Endothelial cell of umbilical vein (primary cell): ENCODE results near the gene ADAMTSL5. TPM values are rescaled to one million over a fixed set of nuclear protein-coding genes. Genes with fewer than 3 reads are reported as not detected.

ENCODE experiments used
- BruUV-seq: library from RNA; stranded (reverse); fragments of 400-500 nt; replicated peaks from 2 replicates; lab custom pipeline; 2021; lab: Mats Ljungman, UMichigan
- CTCF ChIA-PET: fragments of 300-600, 350-600 bp; sonication (Branson Sonifier 250); formaldehyde crosslinking; loops from one replicate; lab custom pipeline; 2021; ENCODE audit warnings: antibody characterized with exemption, inconsistent platforms; lab: Charles Lee
- POLR2A ChIA-PET: fragments of 300-600, 350-600 bp; sonication (Branson Sonifier 250); formaldehyde crosslinking; loops from one replicate; lab custom pipeline; 2021; ENCODE audit warnings: antibody characterized with exemption, inconsistent platforms; lab: Charles Lee
- DNase-seq: peaks from one replicate; pipeline ENCODE4 v3.0.0-alpha.2; 2011; ENCODE audit warnings: low read depth, low spot score
- FAIRE-seq: peaks from 2 replicates; lab custom pipeline; 2011; peaks lifted over from hg19 to GRCh38; lab: Jason Lieb, UNC
- H2AFZ ChIP-seq: 2 replicates; pipeline ENCODE4 v1.6.0; 2012; ENCODE audit warnings: low read depth, low read length, control low read depth, inconsistent platforms
- H3K27ac ChIP-seq: 2 replicates; pipeline ENCODE4 v1.5.1; 2011; ENCODE audit warnings: low read depth, mild to moderate bottlenecking, control low read depth, low read length, moderate library complexity; ENCODE audit not compliant: insufficient read depth
- H3K27me3 ChIP-seq, 2 experiments: 2 replicates each; pipeline versions ENCODE4 v1.6.0 to v1.6.1; 2011; ENCODE audit warnings: low read length in 2 of 2, mixed read lengths in 1 of 2; ENCODE audit not compliant: control insufficient read depth in 2 of 2, insufficient read depth in 2 of 2
- H3K36me3 ChIP-seq, 2 experiments: 2 replicates in 1 of 2; 3 replicates in 1 of 2; pipeline ENCODE4 v1.5.1; 2011; ENCODE audit warnings: low read length in 2 of 2, mild to moderate bottlenecking in 1 of 2, moderate library complexity in 1 of 2; ENCODE audit not compliant: control insufficient read depth in 2 of 2, insufficient read depth in 2 of 2; ENCODE audit errors: extremely low read depth in 1 of 2
- H3K4me1 ChIP-seq: 3 replicates; pipeline ENCODE4 v1.5.1; 2011; ENCODE audit warnings: mild to moderate bottlenecking, low read length; ENCODE audit not compliant: control insufficient read depth, insufficient read depth; ENCODE audit errors: extremely low read depth
- H3K4me2 ChIP-seq: 2 replicates; pipeline ENCODE4 v1.6.1; 2011; ENCODE audit warnings: low read length, control low read depth, mixed read lengths; ENCODE audit not compliant: insufficient read depth
- H3K4me3 ChIP-seq, 3 experiments: fragments of 200-600 bp in 1 of 3; sonication (generic), shearing (Covaris generic) in 1 of 3; replicated peaks in 1 of 3; 2 replicates each; pipeline ENCODE4 v1.5.1; 2011 to 2016; ENCODE audit warnings: control low read depth in 3 of 3, low read length in 3 of 3, mild to moderate bottlenecking in 2 of 3, inconsistent platforms in 1 of 3, low read depth in 1 of 3, moderate library complexity in 1 of 3; ENCODE audit not compliant: insufficient read depth in 1 of 3
- H3K79me2 ChIP-seq: 2 replicates; pipeline ENCODE4 v1.6.0; 2012; ENCODE audit warnings: low read length, inconsistent platforms; ENCODE audit not compliant: control insufficient read depth, insufficient read depth
- H3K9ac ChIP-seq: replicated peaks from 2 replicates; pipeline ENCODE3; 2011; ENCODE audit warnings: low read length, control low read depth; ENCODE audit not compliant: insufficient read depth; ENCODE audit errors: extremely low read depth
- H3K9me1 ChIP-seq: replicated peaks from 3 replicates; pipeline ENCODE4 v1.6.0; 2011; ENCODE audit warnings: mild to moderate bottlenecking, low read length; ENCODE audit not compliant: control insufficient read depth, insufficient read depth; ENCODE audit errors: extremely low read depth
- H3K9me3 ChIP-seq: replicated peaks from 2 replicates; pipeline ENCODE4 v1.5.1; 2012; ENCODE audit warnings: low read length, inconsistent platforms; ENCODE audit not compliant: control insufficient read depth, insufficient read depth
- H4K20me1 ChIP-seq: replicated peaks from 2 replicates; pipeline ENCODE3; 2011; ENCODE audit warnings: mild to moderate bottlenecking, low read length; ENCODE audit not compliant: control insufficient read depth, insufficient read depth; ENCODE audit errors: extremely low read depth
- CTCF ChIP-seq, 2 donors: IDR thresholded peaks; 1 replicate in 1 of 2; 2 replicates in 1 of 2; pipeline ENCODE4 v1.5.1; 2011; ENCODE audit warnings: low read length in 2 of 2, mild to moderate bottlenecking in 2 of 2, moderate library complexity in 2 of 2, control low read depth in 1 of 2, inconsistent platforms in 1 of 2, low read depth in 1 of 2; ENCODE audit not compliant: insufficient read depth in 1 of 2; ENCODE audit errors: extremely low read depth in 1 of 2
- EZH2 ChIP-seq: IDR thresholded peaks from 2 replicates; pipeline ENCODE4 v1.6.1; 2012; ENCODE audit warnings: borderline replicate concordance, low read depth, mild to moderate bottlenecking, moderate library complexity, low read length, inconsistent platforms; ENCODE audit not compliant: severe bottlenecking
- FOS ChIP-seq: IDR thresholded peaks from 2 replicates; pipeline ENCODE4 v1.6.1; 2011; ENCODE audit warnings: mild to moderate bottlenecking, low read length, moderate library complexity, borderline replicate concordance; ENCODE audit not compliant: insufficient read depth
- GATA2 ChIP-seq: IDR thresholded peaks from 2 replicates; pipeline ENCODE4 v1.7.0; 2011; ENCODE audit warnings: low read depth, mild to moderate bottlenecking, moderate library complexity, mixed read lengths, low read length; ENCODE audit not compliant: insufficient read length, insufficient read depth
- JUN ChIP-seq: IDR thresholded peaks from 2 replicates; pipeline ENCODE4 v1.6.1; 2011; ENCODE audit warnings: borderline replicate concordance, low read depth; ENCODE audit not compliant: insufficient read length, insufficient read depth
- MAX ChIP-seq: IDR thresholded peaks from 2 replicates; pipeline ENCODE4 v1.6.1; 2011; ENCODE audit not compliant: insufficient read depth, insufficient read length
- MYC ChIP-seq: IDR thresholded peaks from one replicate; pipeline ENCODE4 v1.6.1; 2011; ENCODE audit warnings: mild to moderate bottlenecking, low read depth, low read length
- POLR2A ChIP-seq: IDR thresholded peaks from 2 replicates; pipeline ENCODE4 v1.6.1; 2012; ENCODE audit warnings: low read depth, mild to moderate bottlenecking, control low read depth, low read length
- POLR2AphosphoS5 ChIP-seq: IDR thresholded peaks from 2 replicates; pipeline ENCODE4 v1.6.1; 2012; ENCODE audit warnings: low read depth, mild to moderate bottlenecking, control low read depth, low read length, moderate library complexity; ENCODE audit not compliant: insufficient read depth
- dilution Hi-C: fragments of 300-500 bp; cut with MboI; formaldehyde crosslinking; loops from one replicate; pipeline ENCODE4 v1.15.0; 2019; ENCODE audit warnings: low sequenced_read_pairs; ENCODE audit not compliant: extremely low pct_ligation_motif_present
- intact Hi-C: fragments of 100-400 bp; cut with micrococcal nuclease; formaldehyde crosslinking; loops from one replicate; pipeline ENCODE4 v1.10.0; 2022
- polyA plus RNA-seq, 4 experiments: library from polyadenylated mRNA; depleted of rRNA in 3 of 4; stranded (reverse) in 3 of 4; unstranded in 1 of 4; fragments of >200 nt; gene quantifications; 2 replicates each; pipeline versions ENCODE4 v1.2.1 to v1.2.3, GENCODE V29; 2011 to 2012; ENCODE audit warnings: missing spikeins in 1 of 4
- total RNA-seq: library from RNA; stranded (reverse); gene quantifications from 2 replicates; pipeline ENCODE4 v1.2.3, GENCODE V29; 2021

The ADAMTSL5 gene
- total and polyA plus RNA-seq, 2 donors (not counting 3 experiments of a cell fraction or from before 2014, with no cell fraction given) = 0.07 TPM; not detected in 1

DNA sequence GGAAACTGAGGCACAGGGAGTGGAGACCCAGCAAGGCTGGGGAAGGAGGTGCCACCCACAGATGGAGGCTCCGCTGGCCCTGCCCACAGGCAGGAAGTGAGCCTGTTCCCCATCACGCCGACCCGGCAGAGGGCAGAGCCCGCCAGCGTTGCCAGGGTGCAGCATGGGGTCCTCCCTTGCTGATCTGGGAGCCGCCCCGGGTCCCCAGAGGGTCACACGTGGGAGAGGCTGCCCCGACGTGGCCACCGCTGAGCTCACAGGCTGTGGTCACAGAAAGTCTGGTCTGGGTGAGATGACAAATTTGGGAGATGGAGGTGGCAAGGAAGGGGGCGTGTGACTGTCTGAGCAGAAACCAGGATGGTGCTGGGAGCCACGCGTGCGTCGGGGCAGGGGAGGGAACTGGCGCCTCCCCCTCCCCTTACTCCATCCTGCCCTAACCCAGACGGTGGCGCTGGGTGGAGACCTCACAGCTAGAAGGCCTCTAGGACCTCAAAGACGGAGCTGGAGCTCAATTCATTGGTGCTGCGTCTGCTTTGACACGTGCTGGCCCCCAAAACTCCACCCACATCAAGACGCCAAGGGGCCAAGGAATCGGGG lies 47.6 kb upstream of the ADAMTSL5 start:
- intact Hi-C loops (no loop called here), dilution Hi-C loops (no loop called here)
- ChIA-PET POLR2A (no interaction called here), CTCF (interaction anchor here (3.1 kb wide), 1 partner anchor 14 kb away, joined by 19 read pairs; no protein-coding TSS in a partner anchor)
- no peak overlapping the region for H3K4me3 ChIP-seq
- peaks cover under 1% of the 10 kb centered on the region for H3K4me1 ChIP-seq
- H3K79me2 ChIP-seq = peaks cover 73% of the 10 kb centered on the region
- H3K27ac ChIP-seq = no peak overlapping the region
- DNase-seq (no peak), FAIRE-seq (no peak)
- no peak for TF ChIP-seq MAX
- no peak for TF ChIP-seq FOS
- TF ChIP-seq JUN = no peak
- TF ChIP-seq POLR2A = no peak
- TF ChIP-seq MYC = no peak
- TF ChIP-seq EZH2 = no peak
- TF ChIP-seq POLR2AphosphoS5 = no peak
- TF ChIP-seq GATA2 = no peak
- no peak for TF ChIP-seq CTCF (IDR thresholded peaks at IDR 0.05; ENCODE audit: extremely low read depth in 1 of 2, insufficient read depth in 1 of 2, low read depth in 1 of 2, low read length in 2 of 2)
- H3K9me3 ChIP-seq = no peaks in the 10 kb centered on the region
- no TSS peak for BruUV-seq
- no peak overlapping the region for H3K9ac ChIP-seq
- H3K36me3 ChIP-seq = peaks cover 13 to 14% of the 10 kb centered on the region in 2 experiments
- peaks cover 3% of the 10 kb centered on the region for H4K20me1 ChIP-seq
- no peaks in the 10 kb centered on the region for H3K9me1 ChIP-seq
- no peaks in the 10 kb centered on the region for H3K27me3 ChIP-seq
- no peak overlapping the region for H3K4me2 ChIP-seq
- no peak overlapping the region for H2AFZ ChIP-seq
